ENCODE data around the gene DLG2. TPM values are rescaled to one million over a fixed set of nuclear protein-coding genes. Genes with fewer than 3 reads are reported as not detected.

Gene DLG2
- total and polyA plus RNA-seq, 2 of the 4 experiments (the other 2 are of a cell fraction) = 0.31 to 0.36 TPM

GRCh38 chr11:83862691-83863090 is 1764.5 kb downstream of the DLG2 start:
- Histone ChIP-seq H3K9me1 (ENCODE audit: insufficient read depth, low read length) (no peaks in the 10 kb centered on the region), H2BK15ac (ENCODE audit: low read depth, low read length) (no peak overlapping the region), H4K20me1 (ENCODE audit: insufficient read depth, low read length) (no peaks in the 10 kb centered on the region), H3K4me2 (ENCODE audit: low read depth, low read length) (no peak overlapping the region), H3K9me3 (ENCODE audit: control insufficient read depth, insufficient read depth, low read length) (no peaks in the 10 kb centered on the region), H2BK5ac (ENCODE audit: low read depth, low read length, poor library complexity, severe bottlenecking) (no peak overlapping the region), H3K14ac (replicated peaks; ENCODE audit: low read depth, low read length) (no peak overlapping the region), H3K56ac (ENCODE audit: extremely low read depth, insufficient read depth, low read length) (no peak overlapping the region), H3K27me3 (ENCODE audit: control insufficient read depth, insufficient read depth, low read length) (no peaks in the 10 kb centered on the region), H3K79me1 (ENCODE audit: low read depth in 1 of 2, low read length in 2 of 2) (no peaks in the 10 kb centered on the region), H2AK5ac (ENCODE audit: low read depth, low read length) (no peak overlapping the region), H2AFZ (replicated peaks; ENCODE audit: low read length, poor library complexity) (no peak overlapping the region), H3K4me1 (ENCODE audit: control insufficient read depth, insufficient read depth, low read length) (no peaks in the 10 kb centered on the region), H3K27ac (ENCODE audit: insufficient read depth, low read length) (no peak overlapping the region), H3K4me3 (ENCODE audit: insufficient read depth, low read depth, low read length) (no peak overlapping the region), H4K5ac (ENCODE audit: low read depth, low read length) (no peak overlapping the region), H3K23ac (ENCODE audit: low read depth, low read length) (no peak overlapping the region), H2BK120ac (ENCODE audit: low read depth, low read length) (no peak overlapping the region), H3K18ac (ENCODE audit: low read depth, low read length) (no peak overlapping the region), H2AK9ac (replicated peaks; ENCODE audit: low read depth, low read length, poor library complexity) (no peak overlapping the region), H4K91ac (ENCODE audit: insufficient read depth, low read depth, low read length) (no peak overlapping the region), H3K36me3 (ENCODE audit: control insufficient read depth, insufficient read depth, low read length) (no peaks in the 10 kb centered on the region), H3K9ac (ENCODE audit: low read depth, low read length) (no peak overlapping the region), H3K4ac (ENCODE audit: low read depth, low read length) (no peak overlapping the region), H2BK20ac (ENCODE audit: low read depth, low read length) (no peak overlapping the region), H4K8ac (ENCODE audit: low read depth in 2 of 2, low read length in 2 of 2) (no peak overlapping the region)
- in situ Hi-C loops (cut with MboI; ENCODE audit: low sequenced_read_pairs) = no loop called here
- TF ChIP-seq FOS (IDR thresholded peaks at IDR 0.05; ENCODE audit: low read depth, low read length) = no peak
- no peak for TF ChIP-seq NFE2L2 (IDR thresholded peaks at IDR 0.05; ENCODE audit: low read depth, low read length)
- no peak for TF ChIP-seq SMC3 (IDR thresholded peaks at IDR 0.05; ENCODE audit: low read depth, low read length)
- CTCF ChIA-PET = no interaction called here
- intact Hi-C loops (cut with micrococcal nuclease) = no loop called here
- POLR2A ChIA-PET (ENCODE audit: unreplicated experiment) = no interaction called here
- dilution Hi-C loops (cut with HindIII; ENCODE audit: low sequenced_read_pairs, unreplicated experiment) = no loop called here
- ATAC-seq (ENCODE audit: low read depth) (no peak), DNase-seq (no peak)
- no CpG with 5 or more reads among the region's 1 CpG for WGBS, 2 experiments (ENCODE audit: extremely low coverage in 2 of 2, insufficient read length in 1 of 2)
- BruUV-seq (replicated peaks) = no TSS peak

Data from IMR-90 (cell line).